ENCODE measurements around the gene LRRC26. TPM values are rescaled to one million over a fixed set of nuclear protein-coding genes. Genes with fewer than 3 reads are reported as not detected.

The LRRC26 gene
- total RNA-seq, 1 donor from 2014 or later = not detected

- peaks cover 75% of the 10 kb centered on the region for H3K27me3 ChIP-seq
- H3K36me3 ChIP-seq = no peaks in the 10 kb centered on the region
- H3K9me3 ChIP-seq = no peaks in the 10 kb centered on the region
- H3K4me1 ChIP-seq = peaks cover 17% of the 10 kb centered on the region
- intact Hi-C loops (cut with DNase I) = no loop called here
- no peak for DNase-seq
- TF ChIP-seq CTCF (IDR thresholded peaks at IDR 0.05) = no peak
- H3K4me3 ChIP-seq = no peak overlapping the region
- ATAC-seq = no peak
- no peak overlapping the region for H3K27ac ChIP-seq
Measured at GRCh38 chr9:137157618-137158415, 12.0 kb downstream of the LRRC26 start.

GRCh38 chr9:137156567-137157375 is 13.1 kb downstream of the LRRC26 start:
- DNase-seq = no peak

GRCh38 chr9:137152844-137153405 is 16.9 kb downstream of the LRRC26 start:
- no peaks in the 10 kb centered on the region for H3K4me1 ChIP-seq
- H3K27ac ChIP-seq = no peak overlapping the region
- no peak for ATAC-seq
- no peaks in the 10 kb centered on the region for H3K9me3 ChIP-seq
- no peak for TF ChIP-seq CTCF (IDR thresholded peaks at IDR 0.05)
- H3K27me3 ChIP-seq = peaks cover 27% of the 10 kb centered on the region
- no peak for DNase-seq
- H3K36me3 ChIP-seq = no peaks in the 10 kb centered on the region
- intact Hi-C loops (cut with DNase I) = no loop called here
- no peak overlapping the region for H3K4me3 ChIP-seq

More at GRCh38 chr9:137156567-137157375, 13.1 kb downstream of the LRRC26 start:
- H3K4me3 ChIP-seq = no peak overlapping the region
- peaks cover 6% of the 10 kb centered on the region for H3K4me1 ChIP-seq
- no peaks in the 10 kb centered on the region for H3K9me3 ChIP-seq
- no peak for TF ChIP-seq CTCF (IDR thresholded peaks at IDR 0.05)
- no peaks in the 10 kb centered on the region for H3K36me3 ChIP-seq
- intact Hi-C loops (cut with DNase I) = no loop called here
- ATAC-seq = peak; percentile 80
- peaks cover 64% of the 10 kb centered on the region for H3K27me3 ChIP-seq
- no peak overlapping the region for H3K27ac ChIP-seq

GRCh38 chr9:137150617-137151457 is 19.0 kb downstream of the LRRC26 start:
- no peaks in the 10 kb centered on the region for H3K4me1 ChIP-seq
- H3K27me3 ChIP-seq = peaks cover 11% of the 10 kb centered on the region
- no peak overlapping the region for H3K27ac ChIP-seq
- DNase-seq (no peak), ATAC-seq (peak; percentile 42)
- intact Hi-C loops (cut with DNase I) = no loop called here
- no peaks in the 10 kb centered on the region for H3K36me3 ChIP-seq
- H3K4me3 ChIP-seq = no peak overlapping the region
- TF ChIP-seq CTCF (IDR thresholded peaks at IDR 0.05) = no peak
- H3K9me3 ChIP-seq = no peaks in the 10 kb centered on the region

- DNase-seq (no peak), ATAC-seq (no peak)
- Histone ChIP-seq H3K4me3 (no peak overlapping the region), H3K9me3 (no peaks in the 10 kb centered on the region), H3K27ac (no peak overlapping the region), H3K4me1 (no peaks in the 10 kb centered on the region), H3K36me3 (no peaks in the 10 kb centered on the region), H3K27me3 (peaks cover 7% of the 10 kb centered on the region)
- TF ChIP-seq CTCF (IDR thresholded peaks at IDR 0.05) = no peak
- intact Hi-C loops (cut with DNase I) = no loop called here
Measured at GRCh38 chr9:137149942-137150616, 19.8 kb downstream of the LRRC26 start.
